HG02981 (cell line): ENCODE measurements around the gene WDR45.
"Not testable (repeated sequence)": the region's sequence is repeated elsewhere in the genome, so short reads cannot be mapped to it uniquely, and the experiment has no call there.

Experiments
- ATAC-seq: cut with Tn5 transposase; IDR thresholded peaks from one replicate; pipeline ENCODE4 v1.9.1; 2021; ENCODE audit warnings: mild to moderate bottlenecking, moderate library complexity; ENCODE audit not compliant: unreplicated experiment

Gene WDR45

DNA sequence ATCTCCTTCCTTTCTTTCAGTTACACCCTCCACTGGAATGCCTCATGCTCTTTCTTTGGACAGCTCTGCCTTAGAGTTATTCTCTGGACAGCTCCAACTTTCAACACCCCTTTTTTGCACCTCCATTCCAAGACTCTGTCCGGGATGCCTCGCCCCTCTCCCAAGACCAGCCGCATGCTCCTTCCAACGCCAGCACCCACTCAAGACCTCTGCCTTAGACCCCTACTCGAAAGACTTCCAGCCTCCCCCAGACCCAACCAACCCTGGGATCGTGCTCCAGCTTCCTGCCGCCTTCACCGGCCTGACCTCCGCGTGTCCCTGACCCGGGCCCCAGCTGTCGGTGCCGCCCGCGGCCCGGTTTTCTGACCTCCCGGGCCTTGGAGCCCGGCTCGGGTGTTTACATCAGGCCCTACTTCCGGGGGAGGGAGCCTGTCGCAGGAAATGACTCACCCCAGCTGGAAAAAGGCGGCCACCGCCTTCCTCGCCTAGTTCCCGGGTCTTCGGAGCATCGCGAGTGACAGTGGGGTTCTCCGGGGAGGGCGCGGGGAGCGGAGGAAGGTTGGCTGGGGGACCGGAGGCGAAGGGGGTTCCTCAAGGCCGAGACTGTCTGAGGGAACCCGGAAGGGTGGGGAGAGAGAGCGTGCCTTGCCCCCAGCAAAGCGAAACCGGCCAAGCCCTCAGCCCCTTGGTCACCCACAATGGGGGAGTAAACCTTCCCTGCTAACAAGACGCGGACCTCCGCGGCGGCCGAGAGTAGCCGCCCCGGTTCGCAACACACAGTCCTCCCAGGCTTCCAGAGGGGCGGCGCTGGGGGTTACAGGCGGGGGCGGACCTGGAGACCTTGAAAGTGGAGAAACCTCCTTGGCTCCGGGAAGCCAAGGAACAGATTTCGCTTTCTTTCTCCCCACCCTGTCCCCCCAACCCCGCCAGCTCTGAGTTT lies at the start of gene WDR45:
Gene WDR45 (minus strand): TSS at position 399 of the 940 bp plus-strand sequence. CDS start 1,792 bp downstream, outside the sequence.
- peak; percentile 71 for ATAC-seq

- ATAC-seq: no peak
Measured at GRCh38 chrX:49129427-49129826, 49.7 kb upstream of the WDR45 start.

DNA sequence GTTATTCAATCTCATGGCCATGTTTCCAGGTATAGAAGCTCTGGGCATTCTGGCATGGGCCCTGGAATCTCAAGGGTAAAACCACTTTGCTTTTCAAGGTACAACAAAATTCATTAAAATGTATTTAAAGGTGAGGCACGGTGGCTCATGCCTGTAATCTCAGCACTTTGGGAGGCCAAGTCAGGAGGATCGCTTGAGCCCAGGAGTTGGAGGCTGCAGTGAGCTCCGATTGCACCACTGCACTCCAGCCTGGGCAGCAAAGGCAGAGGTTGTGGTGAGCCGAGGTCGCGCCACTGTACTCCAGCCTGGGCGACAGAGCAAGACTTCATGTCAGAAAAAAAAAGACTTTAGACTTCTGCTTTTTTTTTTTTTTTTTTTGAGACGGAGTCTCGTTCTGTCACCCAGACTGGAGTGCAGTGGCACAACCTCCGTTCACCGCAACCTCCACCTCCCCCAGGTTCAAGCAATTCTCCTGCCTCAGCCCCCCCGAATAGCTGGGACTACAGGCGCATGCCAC lies 48.1 kb upstream of the WDR45 start:
- not testable (repeated sequence) for ATAC-seq

DNA sequence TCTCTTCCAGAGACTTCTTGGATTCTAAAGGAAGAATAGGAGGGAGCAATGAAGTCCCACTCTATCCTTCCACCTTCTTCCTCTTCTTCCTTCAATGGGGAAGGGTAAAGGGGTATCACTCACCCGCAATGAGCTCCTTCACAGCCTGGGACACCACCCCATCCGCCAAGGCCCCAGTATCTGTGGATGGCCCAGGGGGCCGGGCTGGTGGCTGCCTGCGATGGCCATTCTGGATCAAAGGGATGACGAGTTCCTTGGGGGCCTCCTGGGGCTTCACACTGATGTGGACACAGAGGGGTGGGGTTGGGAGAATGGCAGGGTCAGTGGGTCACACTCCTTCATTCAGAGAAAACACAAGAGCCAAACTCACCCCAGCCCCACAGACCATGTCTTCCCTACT lies 42.8 kb upstream of the WDR45 start:
- ATAC-seq: no peak

DNA sequence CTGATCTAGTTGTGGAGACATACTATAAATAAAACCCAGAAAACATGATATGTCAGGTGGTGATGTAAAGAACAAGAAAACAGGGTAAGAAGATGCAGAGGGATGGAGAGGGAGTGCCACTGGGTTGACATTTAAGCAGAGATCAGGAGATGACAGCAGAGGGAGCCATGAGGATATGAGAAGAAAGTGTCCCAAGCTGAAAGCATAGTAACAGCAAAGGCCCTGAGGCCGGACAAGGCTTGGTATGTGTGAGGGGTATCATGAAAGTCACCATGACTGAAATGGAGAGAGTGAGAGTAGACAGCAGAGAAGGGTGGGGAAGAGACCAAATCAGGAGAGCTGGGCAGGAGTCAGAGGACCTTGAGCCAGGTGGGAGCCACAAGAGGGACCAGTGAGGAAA lies 40.4 kb upstream of the WDR45 start:
- ATAC-seq: no peak

DNA sequence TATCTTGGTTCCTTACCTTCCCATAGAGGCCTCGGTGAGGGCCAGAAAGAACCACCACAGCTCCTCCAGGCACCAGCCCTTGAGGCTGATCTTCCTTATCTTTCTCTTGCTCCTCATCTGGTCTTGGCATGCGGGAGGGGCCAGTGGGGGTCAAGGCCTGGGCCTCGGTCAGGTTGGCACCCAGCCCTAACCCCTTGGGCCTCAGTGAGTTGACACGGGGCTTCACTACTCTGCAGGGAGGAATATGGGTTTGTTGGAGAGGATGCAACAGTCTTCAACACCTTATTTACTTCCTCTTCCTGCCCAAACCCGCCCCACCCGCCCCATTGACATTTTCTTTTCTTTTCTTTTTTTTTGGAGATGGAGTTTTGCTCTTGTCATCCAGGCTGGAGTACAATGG lies 37.9 kb upstream of the WDR45 start:
- ATAC-seq: no peak

DNA sequence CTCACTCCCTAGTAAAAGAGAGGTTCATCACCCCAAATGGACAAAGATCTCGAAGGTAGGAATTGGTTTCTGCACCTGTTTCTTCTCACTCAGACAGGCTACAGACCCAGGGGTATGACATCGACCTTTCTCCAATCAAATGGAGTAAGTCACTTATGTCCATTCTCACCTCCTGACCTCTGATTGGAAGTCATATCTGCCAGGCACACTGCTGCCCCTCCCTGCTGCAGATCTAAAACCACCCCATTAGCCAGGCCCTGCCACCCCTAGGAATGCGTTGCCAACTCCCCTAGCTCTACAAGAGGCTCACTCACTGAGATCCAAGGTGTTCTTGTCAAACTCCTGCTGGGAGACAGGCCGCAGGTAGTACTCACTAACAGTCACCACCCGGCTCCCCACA lies 37.0 kb upstream of the WDR45 start:
- no peak for ATAC-seq

GRCh38 chrX:49116076-49116475 lies 36.4 kb upstream of the WDR45 start:
- ATAC-seq: no peak

- ATAC-seq: no peak
Measured at GRCh38 chrX:49111791-49112190, 32.1 kb upstream of the WDR45 start.

DNA sequence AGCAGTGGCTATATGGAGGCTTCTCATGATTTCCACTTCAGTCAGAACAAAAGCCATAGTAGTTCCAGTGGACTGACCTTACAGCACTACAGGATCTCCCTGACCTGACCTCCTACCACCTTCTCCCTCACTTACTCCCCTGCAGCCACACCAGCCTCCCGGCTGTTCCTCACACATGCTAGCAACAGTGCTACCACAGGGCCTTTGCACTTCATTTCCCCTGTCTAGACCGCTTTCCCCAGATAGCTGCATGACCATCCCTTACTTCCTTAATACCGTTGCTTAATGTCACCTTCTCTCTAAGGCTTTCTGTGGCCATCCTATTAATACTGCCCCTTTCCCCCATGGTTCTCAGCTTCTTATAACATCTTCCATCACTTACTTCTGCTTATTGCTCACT lies 30.7 kb upstream of the WDR45 start:
- ATAC-seq: no peak

GRCh38 chrX:49108641-49109040 lies 29.0 kb upstream of the WDR45 start:
- no peak for ATAC-seq

DNA sequence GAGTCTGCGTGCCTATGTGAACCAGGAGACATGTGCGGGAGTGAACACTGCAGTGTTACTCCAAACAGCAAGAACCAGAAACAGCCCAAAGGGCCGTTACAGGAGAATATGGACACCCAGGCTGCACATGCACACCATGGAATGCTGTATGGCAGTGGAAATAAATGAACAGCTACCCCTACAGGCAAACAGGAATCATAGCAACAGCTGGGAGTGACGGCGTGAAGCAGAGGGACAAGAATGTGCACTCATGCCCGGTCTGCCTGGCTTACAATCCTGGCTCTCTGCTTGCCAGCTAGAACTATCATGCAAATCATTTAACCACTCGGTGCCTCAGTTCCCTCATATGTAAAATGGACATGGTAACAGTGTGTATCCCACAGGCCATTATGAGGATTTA lies 27.2 kb upstream of the WDR45 start:
- no peak for ATAC-seq

GRCh38 chrX:49106296-49106695 lies 26.6 kb upstream of the WDR45 start:
- ATAC-seq: no peak

GRCh38 chrX:49103637-49104036 lies 23.9 kb upstream of the WDR45 start:
- no peak for ATAC-seq

DNA sequence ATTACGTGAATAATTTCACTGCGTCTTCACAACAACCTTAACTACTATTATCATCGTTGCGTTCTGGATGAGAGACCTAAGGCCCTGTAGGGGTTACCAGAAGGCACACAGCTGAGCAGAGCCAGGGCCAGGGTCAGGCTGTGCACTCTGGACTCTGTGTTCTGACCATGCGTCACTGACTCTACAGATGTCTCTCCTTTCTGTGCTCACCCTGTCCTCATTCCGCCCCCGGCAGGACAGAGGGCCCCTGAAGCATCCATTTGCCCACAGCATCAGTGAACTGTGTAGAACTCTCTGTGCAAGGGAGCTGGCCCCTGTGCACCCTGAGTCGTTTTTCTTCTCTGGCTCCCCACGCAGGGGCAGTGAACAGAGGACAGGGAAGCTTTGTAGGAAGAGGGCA lies 22.5 kb upstream of the WDR45 start:
- ATAC-seq: no peak

DNA sequence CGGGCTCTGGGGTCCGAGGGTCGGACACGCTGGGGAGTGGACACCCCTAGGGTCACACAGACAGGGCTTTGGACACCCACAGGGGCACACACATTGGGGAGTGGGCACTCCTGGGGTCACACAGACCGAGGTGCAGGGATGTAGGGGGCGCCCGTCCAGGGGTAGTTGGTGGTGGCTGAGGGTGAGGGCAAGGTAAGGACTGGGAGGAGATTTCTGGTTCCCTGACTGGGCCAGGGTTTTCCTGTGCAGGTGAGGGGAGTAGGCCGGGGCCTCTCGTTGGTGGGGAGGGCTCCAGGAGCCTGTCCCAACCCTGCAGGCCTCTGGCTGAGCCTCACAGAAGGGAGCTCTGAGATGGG lies 21.9 kb upstream of the WDR45 start:
- ATAC-seq: no peak

DNA sequence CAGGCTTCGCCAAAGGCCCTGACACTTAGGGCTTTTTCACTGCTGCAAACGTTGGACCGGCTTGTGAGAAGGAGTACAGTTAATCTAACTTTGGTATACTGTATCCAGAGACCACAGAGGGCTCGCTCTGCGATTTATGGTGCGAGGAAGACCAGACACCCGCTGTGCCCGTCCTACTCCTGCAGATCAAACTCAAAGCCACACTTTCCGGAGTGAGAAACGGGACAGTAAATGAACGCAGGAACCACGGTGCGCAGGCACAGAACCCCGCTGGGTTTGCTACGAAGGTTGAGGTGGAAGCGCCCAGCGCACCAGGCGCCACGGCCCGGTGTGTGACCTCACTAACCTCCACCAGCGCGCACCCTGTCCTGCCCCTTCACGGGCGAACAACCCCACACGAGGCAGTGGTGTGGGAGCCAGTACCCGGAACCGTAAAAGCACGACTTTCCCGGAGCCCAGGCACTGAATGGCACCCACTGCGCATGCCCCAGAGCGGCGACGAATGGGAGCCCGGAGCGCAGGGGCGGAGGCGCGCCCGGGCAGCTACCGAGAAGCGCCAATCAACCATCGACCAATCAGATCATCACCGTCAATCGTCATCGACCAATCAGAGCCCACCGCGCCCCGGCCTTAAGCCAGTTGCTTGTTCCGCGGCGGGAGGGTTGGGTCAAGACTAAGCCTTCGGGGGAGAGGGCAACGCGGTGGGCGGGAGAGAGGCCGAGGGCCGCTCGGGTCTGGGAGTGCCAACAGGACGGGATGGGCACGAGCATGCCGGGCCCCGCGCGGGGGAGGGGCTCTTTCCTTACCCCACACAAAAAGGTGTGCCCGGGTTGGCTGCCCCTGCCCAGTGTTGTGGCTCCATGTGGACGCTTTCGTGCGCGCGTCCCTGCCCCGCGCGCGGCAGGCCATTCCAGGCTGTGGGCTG lies 21.3 kb upstream of the WDR45 start:
- ATAC-seq: peak; percentile 97

- ATAC-seq: no peak
Measured at GRCh38 chrX:49096419-49096818, 16.7 kb upstream of the WDR45 start.

- ATAC-seq: no peak
Measured at GRCh38 chrX:49089553-49089952, 9.9 kb upstream of the WDR45 start.

DNA sequence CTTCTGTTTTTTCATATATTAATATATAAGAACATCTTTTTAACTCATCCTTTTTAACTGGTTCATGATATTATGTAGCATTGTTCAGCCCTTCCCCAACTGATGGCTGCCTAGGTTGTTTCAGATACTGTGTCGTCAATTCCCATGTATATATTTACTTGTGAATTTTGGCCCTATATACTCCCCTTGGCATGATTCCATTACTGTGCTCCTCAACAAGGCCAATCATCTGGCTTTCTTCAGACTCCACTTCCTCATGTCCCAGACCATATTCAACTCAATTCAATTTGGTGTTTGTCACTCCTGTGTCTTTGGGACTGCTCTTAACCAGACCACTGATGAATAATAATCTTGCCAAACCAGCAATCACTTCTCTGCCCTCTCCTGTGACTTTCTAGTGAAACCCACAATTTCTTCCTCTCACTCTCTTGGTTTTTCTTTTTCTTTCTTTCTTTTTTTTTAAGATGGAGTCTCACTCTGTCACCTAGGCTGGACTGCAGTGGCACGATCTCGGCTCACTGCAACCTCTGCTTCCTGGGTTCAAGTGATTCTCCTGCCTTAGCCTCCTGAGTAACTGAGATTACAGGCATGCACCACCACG lies 2.7 kb upstream of the WDR45 start:
- ATAC-seq: no peak

DNA sequence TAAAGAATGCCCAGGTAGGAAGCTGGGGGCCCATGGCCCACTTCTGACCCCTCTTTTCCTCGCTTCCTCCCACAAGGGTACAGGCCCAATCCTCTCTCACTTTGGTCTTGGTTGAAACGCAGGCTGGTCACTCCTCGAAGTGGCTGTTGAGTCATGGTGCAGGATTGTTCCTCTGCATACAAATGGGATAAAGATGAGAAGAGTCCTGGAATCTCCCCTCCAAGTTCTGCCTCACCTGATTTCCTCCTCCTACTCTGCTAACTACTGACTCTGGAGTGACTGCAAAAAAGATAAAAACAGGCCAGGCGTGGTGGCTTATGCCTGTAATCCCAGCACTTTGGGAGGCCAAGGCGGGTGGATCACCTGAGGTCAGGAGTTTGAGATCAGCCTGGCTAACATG lies 1.7 kb downstream of the WDR45 start:
- no peak for ATAC-seq
